GM23338 (cell line): ENCODE results near the gene MEF2D. TPM values are rescaled to one million over a fixed set of nuclear protein-coding genes. Genes with fewer than 3 reads are reported as not detected.

ENCODE experiments used
- ATAC-seq: fragments of 200-7000 bp; cut with Tn5 transposase; 3 replicates; pipeline ENCODE4 v1.9.1; 2020
- DNase-seq: peaks from one replicate; pipeline ENCODE4 v3.0.0-alpha.2; 2015; ENCODE audit warnings: low spot score
- H2AFZ ChIP-seq: fragments of 200-600 bp; sonication (generic); 2 replicates; pipeline ENCODE4 v1.8.0; 2016; ENCODE audit warnings: antibody characterized with exemption, mild to moderate bottlenecking, moderate library complexity
- H3F3A ChIP-seq: fragments of 200-600 bp; sonication (generic); replicated peaks from 2 replicates; pipeline ENCODE4 v1.8.0; 2017; ENCODE audit warnings: antibody characterized with exemption, mixed run types, low read depth
- H3K27ac ChIP-seq: fragments of 200-600 bp; sonication (generic); 2 replicates; pipeline ENCODE4 v1.6.1; 2016; ENCODE audit warnings: low read depth
- H3K27me3 ChIP-seq: fragments of 200-600 bp; sonication (generic); 2 replicates; pipeline ENCODE4 v1.8.0; 2016; ENCODE audit warnings: mild to moderate bottlenecking, mixed run types, moderate library complexity; ENCODE audit not compliant: insufficient read depth
- H3K36me3 ChIP-seq: fragments of 200-600 bp; sonication (generic); 2 replicates; pipeline ENCODE4 v1.8.0; 2016; ENCODE audit warnings: mild to moderate bottlenecking; ENCODE audit not compliant: insufficient read depth
- H3K4me1 ChIP-seq: fragments of 200-600 bp; sonication (generic); 2 replicates; pipeline ENCODE4 v1.8.0; 2016; ENCODE audit warnings: mild to moderate bottlenecking, moderate library complexity; ENCODE audit not compliant: insufficient read depth
- H3K4me2 ChIP-seq: fragments of 200-600 bp; sonication (generic); 2 replicates; pipeline ENCODE4 v1.7.1; 2017; ENCODE audit warnings: mixed run types
- H3K4me3 ChIP-seq: fragments of 200-600 bp; sonication (generic); 2 replicates; pipeline ENCODE4 v1.6.1; 2016; ENCODE audit warnings: mixed run types
- H3K79me2 ChIP-seq: fragments of 200-600 bp; sonication (generic); replicated peaks from 2 replicates; pipeline ENCODE4 v1.8.0; 2017; ENCODE audit warnings: mild to moderate bottlenecking; ENCODE audit not compliant: insufficient read depth
- H3K9me2 ChIP-seq: fragments of 200-600 bp; sonication (generic); 2 replicates; pipeline ENCODE4 v1.8.0; 2017; ENCODE audit not compliant: insufficient read depth
- H4K20me1 ChIP-seq: fragments of 200-600 bp; sonication (generic); replicated peaks from 2 replicates; pipeline ENCODE4 v1.8.0; 2017; ENCODE audit warnings: mild to moderate bottlenecking; ENCODE audit not compliant: insufficient read depth
- H3K27ac Mint-ChIP-seq: 2 replicates; pipeline ENCODE4 v1.8.0; 2020; ENCODE audit warnings: inconsistent platforms, mild to moderate bottlenecking, moderate library complexity, mixed read lengths
- H3K27me3 Mint-ChIP-seq: 3 replicates; pipeline ENCODE4 v1.8.0; 2022; ENCODE audit warnings: low read depth, mild to moderate bottlenecking, moderate library complexity, mixed read lengths, inconsistent platforms; ENCODE audit not compliant: insufficient read depth, poor library complexity
- H3K36me3 Mint-ChIP-seq: 3 replicates; pipeline ENCODE4 v1.8.0; 2021; ENCODE audit warnings: low read depth, mild to moderate bottlenecking, inconsistent platforms, moderate library complexity, mixed read lengths
- H3K4me1 Mint-ChIP-seq: 3 replicates; pipeline ENCODE4 v1.8.0; 2020; ENCODE audit warnings: mild to moderate bottlenecking, inconsistent platforms, mixed read lengths
- H3K4me3 Mint-ChIP-seq: 3 replicates; pipeline ENCODE4 v1.8.0; 2021; ENCODE audit warnings: moderate library complexity, mild to moderate bottlenecking, inconsistent platforms, mixed read lengths
- H3K9me3 Mint-ChIP-seq: 3 replicates; pipeline ENCODE4 v1.8.0; 2020; ENCODE audit warnings: moderate library complexity, mild to moderate bottlenecking, inconsistent platforms, mixed read lengths
- EZH2 ChIP-seq: fragments of 200-600 bp; sonication (generic); IDR thresholded peaks from one replicate; pipeline ENCODE4 v1.8.0; 2017; ENCODE audit warnings: antibody characterized with exemption, mild to moderate bottlenecking, low read depth; ENCODE audit not compliant: unreplicated experiment
- EZH2phosphoT487 ChIP-seq: fragments of 200-600 bp; sonication (generic); IDR thresholded peaks from one replicate; pipeline ENCODE4 v1.8.1; 2018; ENCODE audit warnings: antibody characterized with exemption; ENCODE audit not compliant: unreplicated experiment
- JUNB ChIP-seq: IDR thresholded peaks from one replicate; pipeline ENCODE4 v1.6.1; 2016; ENCODE audit warnings: antibody characterized with exemption; ENCODE audit not compliant: unreplicated experiment
- POLR2AphosphoS5 ChIP-seq: IDR thresholded peaks from 2 replicates; pipeline ENCODE4 v1.6.1; 2016; ENCODE audit warnings: antibody characterized with exemption, low read depth
- STAT1 ChIP-seq: IDR thresholded peaks from one replicate; pipeline ENCODE4 v1.6.1; 2016; ENCODE audit warnings: antibody characterized with exemption; ENCODE audit not compliant: unreplicated experiment
- ZNF114 ChIP-seq: fragments of 250-450 bp; sonication (Bioruptor Pico); IDR thresholded peaks from 2 replicates; pipeline ENCODE4 v1.5.0; 2020; ENCODE audit warnings: mild to moderate bottlenecking, moderate library complexity
- ZNF331 ChIP-seq: fragments of 250-450 bp; sonication (Bioruptor Pico); IDR thresholded peaks from 2 replicates; pipeline ENCODE4 v1.5.0; 2020; ENCODE audit warnings: low read depth, mild to moderate bottlenecking, moderate library complexity
- polyA plus RNA-seq: library from polyadenylated mRNA; unstranded; fragments of >200 nt; fragmentation: Nextera tagmentation; extraction: Ambion mirVana; gene quantifications from 2 replicates; pipeline ENCODE4 v1.2.1, GENCODE V29; 2016
- total RNA-seq: library from RNA; depleted of rRNA; stranded (reverse); fragments of >200 nt; shearing (Covaris generic); gene quantifications from 2 replicates; pipeline ENCODE4 v1.2.3, GENCODE V29; 2014
- TF ChIP-seq, protein P1 (sequence below): IDR thresholded peaks from 2 replicates; pipeline ENCODE4 v1.6.1; 2016; ENCODE audit warnings: antibody characterized with exemption
- TF ChIP-seq, protein P2 (sequence below): fragments of 250-450 bp; sonication (Bioruptor Pico); IDR thresholded peaks from 2 replicates; pipeline ENCODE4 v1.5.0; 2020; ENCODE audit warnings: mild to moderate bottlenecking, moderate library complexity

Gene MEF2D
- total and polyA plus RNA-seq, 2 experiments from 2014 or later, result 10.6 to 15.5 TPM

GRCh38 chr1:156491151-156491949 lies 9.2 kb downstream of the MEF2D start:
- Histone ChIP-seq H3K27me3 (no peaks in the 10 kb centered on the region), H3K4me1 (peaks cover 57% of the 10 kb centered on the region), H3K27ac (0 out of 2 replicates have a peak overlapping the region, but pooled peaks have one; percentile 45), H3K36me3 (no peaks in the 10 kb centered on the region; the same call in 1 of the 2 replicates), H3K9me2 (no peaks in the 10 kb centered on the region), H3F3A (no peaks in the 10 kb centered on the region), H3K79me2 (peaks cover 75% of the 10 kb centered on the region), H4K20me1 (peaks cover 14% of the 10 kb centered on the region), H3K4me3 (peak overlapping the region; percentile 53), H2AFZ (no peak overlapping the region), H3K4me2 (peak overlapping the region; percentile 80)
- no peak overlapping the region; the same call in 2 of the 3 replicates for H3K4me3 Mint-ChIP-seq
- H3K27ac Mint-ChIP-seq, result no peak overlapping the region; the same call in 1 of the 2 replicates
- DNase-seq (no peak), ATAC-seq (no peak)
- no peaks in the 10 kb centered on the region; the same call in 2 of the 3 replicates for H3K9me3 Mint-ChIP-seq
- H3K36me3 Mint-ChIP-seq, result peaks cover 5% of the 10 kb centered on the region; the same call in 2 of the 3 replicates
- H3K4me1 Mint-ChIP-seq, result peaks cover 80% of the 10 kb centered on the region
- peaks cover 17% of the 10 kb centered on the region for H3K27me3 Mint-ChIP-seq
- TF ChIP-seq STAT1 (no peak), EZH2 (no peak), POLR2AphosphoS5 (no peak), EZH2phosphoT487 (no peak), ZNF114 (CRISPR knock-in tag) (no peak), ZNF331 (no peak), JUNB (no peak)
- TF ChIP-seq, protein P1, sequence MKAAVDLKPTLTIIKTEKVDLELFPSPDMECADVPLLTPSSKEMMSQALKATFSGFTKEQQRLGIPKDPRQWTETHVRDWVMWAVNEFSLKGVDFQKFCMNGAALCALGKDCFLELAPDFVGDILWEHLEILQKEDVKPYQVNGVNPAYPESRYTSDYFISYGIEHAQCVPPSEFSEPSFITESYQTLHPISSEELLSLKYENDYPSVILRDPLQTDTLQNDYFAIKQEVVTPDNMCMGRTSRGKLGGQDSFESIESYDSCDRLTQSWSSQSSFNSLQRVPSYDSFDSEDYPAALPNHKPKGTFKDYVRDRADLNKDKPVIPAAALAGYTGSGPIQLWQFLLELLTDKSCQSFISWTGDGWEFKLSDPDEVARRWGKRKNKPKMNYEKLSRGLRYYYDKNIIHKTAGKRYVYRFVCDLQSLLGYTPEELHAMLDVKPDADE, result no peak
- TF ChIP-seq, protein P2, sequence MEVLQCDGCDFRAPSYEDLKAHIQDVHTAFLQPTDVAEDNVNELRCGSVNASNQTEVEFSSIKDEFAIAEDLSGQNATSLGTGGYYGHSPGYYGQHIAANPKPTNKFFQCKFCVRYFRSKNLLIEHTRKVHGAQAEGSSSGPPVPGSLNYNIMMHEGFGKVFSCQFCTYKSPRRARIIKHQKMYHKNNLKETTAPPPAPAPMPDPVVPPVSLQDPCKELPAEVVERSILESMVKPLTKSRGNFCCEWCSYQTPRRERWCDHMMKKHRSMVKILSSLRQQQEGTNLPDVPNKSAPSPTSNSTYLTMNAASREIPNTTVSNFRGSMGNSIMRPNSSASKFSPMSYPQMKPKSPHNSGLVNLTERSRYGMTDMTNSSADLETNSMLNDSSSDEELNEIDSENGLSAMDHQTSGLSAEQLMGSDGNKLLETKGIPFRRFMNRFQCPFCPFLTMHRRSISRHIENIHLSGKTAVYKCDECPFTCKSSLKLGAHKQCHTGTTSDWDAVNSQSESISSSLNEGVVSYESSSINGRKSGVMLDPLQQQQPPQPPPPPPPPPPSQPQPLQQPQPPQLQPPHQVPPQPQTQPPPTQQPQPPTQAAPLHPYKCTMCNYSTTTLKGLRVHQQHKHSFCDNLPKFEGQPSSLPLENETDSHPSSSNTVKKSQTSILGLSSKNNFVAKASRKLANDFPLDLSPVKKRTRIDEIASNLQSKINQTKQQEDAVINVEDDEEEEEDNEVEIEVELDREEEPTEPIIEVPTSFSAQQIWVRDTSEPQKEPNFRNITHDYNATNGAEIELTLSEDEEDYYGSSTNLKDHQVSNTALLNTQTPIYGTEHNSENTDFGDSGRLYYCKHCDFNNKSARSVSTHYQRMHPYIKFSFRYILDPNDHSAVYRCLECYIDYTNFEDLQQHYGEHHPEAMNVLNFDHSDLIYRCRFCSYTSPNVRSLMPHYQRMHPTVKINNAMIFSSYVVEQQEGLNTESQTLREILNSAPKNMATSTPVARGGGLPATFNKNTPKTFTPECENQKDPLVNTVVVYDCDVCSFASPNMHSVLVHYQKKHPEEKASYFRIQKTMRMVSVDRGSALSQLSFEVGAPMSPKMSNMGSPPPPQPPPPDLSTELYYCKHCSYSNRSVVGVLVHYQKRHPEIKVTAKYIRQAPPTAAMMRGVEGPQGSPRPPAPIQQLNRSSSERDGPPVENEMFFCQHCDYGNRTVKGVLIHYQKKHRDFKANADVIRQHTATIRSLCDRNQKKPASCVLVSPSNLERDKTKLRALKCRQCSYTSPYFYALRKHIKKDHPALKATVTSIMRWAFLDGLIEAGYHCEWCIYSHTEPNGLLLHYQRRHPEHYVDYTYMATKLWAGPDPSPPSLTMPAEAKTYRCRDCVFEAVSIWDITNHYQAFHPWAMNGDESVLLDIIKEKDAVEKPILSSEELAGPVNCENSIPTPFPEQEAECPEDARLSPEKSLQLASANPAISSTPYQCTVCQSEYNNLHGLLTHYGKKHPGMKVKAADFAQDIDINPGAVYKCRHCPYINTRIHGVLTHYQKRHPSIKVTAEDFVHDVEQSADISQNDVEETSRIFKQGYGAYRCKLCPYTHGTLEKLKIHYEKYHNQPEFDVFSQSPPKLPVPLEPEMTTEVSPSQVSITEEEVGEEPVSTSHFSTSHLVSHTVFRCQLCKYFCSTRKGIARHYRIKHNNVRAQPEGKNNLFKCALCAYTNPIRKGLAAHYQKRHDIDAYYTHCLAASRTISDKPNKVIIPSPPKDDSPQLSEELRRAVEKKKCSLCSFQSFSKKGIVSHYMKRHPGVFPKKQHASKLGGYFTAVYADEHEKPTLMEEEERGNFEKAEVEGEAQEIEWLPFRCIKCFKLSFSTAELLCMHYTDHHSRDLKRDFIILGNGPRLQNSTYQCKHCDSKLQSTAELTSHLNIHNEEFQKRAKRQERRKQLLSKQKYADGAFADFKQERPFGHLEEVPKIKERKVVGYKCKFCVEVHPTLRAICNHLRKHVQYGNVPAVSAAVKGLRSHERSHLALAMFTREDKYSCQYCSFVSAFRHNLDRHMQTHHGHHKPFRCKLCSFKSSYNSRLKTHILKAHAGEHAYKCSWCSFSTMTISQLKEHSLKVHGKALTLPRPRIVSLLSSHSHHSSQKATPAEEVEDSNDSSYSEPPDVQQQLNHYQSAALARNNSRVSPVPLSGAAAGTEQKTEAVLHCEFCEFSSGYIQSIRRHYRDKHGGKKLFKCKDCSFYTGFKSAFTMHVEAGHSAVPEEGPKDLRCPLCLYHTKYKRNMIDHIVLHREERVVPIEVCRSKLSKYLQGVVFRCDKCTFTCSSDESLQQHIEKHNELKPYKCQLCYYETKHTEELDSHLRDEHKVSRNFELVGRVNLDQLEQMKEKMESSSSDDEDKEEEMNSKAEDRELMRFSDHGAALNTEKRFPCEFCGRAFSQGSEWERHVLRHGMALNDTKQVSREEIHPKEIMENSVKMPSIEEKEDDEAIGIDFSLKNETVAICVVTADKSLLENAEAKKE, result no peak
